ENCODE measurements around the gene PRRG4.

DNA sequence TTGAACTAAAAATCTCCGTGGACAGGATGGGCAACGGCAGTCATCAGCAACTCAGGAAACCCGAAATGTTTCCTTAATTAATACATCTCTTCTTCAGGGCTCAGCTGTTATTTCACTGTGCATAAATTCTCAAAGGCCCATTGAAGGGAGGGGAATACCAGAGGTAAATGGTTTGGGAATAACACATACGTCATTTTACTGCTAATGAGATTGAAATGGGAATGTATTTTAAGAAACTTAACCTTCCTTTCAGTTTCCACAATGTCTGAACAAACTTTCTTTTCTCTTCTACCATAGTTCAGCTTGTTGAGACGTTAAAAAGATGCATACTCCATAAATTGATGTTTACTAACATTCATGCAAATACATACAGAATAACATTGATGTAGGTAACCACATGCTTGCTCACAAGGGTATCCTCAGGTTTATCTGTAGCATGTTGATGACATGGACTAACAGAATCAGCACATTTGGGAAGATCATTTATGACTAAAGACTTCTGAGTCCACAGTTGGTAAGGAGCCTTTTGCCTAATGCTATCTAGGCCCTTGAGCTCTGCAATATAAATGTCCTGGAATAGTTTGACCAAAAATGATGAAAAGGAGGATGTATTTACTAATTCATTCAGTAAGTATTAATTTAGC lies 7.7 kb upstream of the PRRG4 start:
- TF ChIP-seq, protein P1, sequence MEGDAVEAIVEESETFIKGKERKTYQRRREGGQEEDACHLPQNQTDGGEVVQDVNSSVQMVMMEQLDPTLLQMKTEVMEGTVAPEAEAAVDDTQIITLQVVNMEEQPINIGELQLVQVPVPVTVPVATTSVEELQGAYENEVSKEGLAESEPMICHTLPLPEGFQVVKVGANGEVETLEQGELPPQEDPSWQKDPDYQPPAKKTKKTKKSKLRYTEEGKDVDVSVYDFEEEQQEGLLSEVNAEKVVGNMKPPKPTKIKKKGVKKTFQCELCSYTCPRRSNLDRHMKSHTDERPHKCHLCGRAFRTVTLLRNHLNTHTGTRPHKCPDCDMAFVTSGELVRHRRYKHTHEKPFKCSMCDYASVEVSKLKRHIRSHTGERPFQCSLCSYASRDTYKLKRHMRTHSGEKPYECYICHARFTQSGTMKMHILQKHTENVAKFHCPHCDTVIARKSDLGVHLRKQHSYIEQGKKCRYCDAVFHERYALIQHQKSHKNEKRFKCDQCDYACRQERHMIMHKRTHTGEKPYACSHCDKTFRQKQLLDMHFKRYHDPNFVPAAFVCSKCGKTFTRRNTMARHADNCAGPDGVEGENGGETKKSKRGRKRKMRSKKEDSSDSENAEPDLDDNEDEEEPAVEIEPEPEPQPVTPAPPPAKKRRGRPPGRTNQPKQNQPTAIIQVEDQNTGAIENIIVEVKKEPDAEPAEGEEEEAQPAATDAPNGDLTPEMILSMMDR (conservative IDR thresholded peaks at IDR 0.05; ENCODE audit: low read depth, low read length): no peak
- no peak for TF ChIP-seq MAZ (IDR thresholded peaks at IDR 0.05; ENCODE audit: borderline replicate concordance, low read depth, low read length)
- no peak for TF ChIP-seq FOS (IDR thresholded peaks at IDR 0.05; ENCODE audit: low read depth, low read length)

Data from IMR-90 (cell line).